Measurements from ENCODE around the gene UGT1A7.

GRCh38 chr2:233708942-233709341 lies 27.2 kb downstream of the UGT1A7 start:
- TF ChIP-seq, protein P1, sequence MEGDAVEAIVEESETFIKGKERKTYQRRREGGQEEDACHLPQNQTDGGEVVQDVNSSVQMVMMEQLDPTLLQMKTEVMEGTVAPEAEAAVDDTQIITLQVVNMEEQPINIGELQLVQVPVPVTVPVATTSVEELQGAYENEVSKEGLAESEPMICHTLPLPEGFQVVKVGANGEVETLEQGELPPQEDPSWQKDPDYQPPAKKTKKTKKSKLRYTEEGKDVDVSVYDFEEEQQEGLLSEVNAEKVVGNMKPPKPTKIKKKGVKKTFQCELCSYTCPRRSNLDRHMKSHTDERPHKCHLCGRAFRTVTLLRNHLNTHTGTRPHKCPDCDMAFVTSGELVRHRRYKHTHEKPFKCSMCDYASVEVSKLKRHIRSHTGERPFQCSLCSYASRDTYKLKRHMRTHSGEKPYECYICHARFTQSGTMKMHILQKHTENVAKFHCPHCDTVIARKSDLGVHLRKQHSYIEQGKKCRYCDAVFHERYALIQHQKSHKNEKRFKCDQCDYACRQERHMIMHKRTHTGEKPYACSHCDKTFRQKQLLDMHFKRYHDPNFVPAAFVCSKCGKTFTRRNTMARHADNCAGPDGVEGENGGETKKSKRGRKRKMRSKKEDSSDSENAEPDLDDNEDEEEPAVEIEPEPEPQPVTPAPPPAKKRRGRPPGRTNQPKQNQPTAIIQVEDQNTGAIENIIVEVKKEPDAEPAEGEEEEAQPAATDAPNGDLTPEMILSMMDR (IDR thresholded peaks at IDR 0.05; ENCODE audit: poor library complexity, severe bottlenecking), result no peak
- TF ChIP-seq REST (IDR thresholded peaks at IDR 0.05; ENCODE audit: borderline replicate concordance) (no peak), POLR2AphosphoS5 (IDR thresholded peaks at IDR 0.05) (no peak), RAD21 (conservative IDR thresholded peaks at IDR 0.05) (no peak)
